Measurements from ENCODE around the gene SMIM3. TPM values are rescaled to one million over a fixed set of nuclear protein-coding genes. Genes with fewer than 3 reads are reported as not detected.

The SMIM3 gene
- total and polyA plus RNA-seq, 2 of the 13 experiments (the other 11 are each of a cell fraction or from before 2014, with no cell fraction given), result 11.6 to 96.7 TPM

- TF ChIP-seq, protein P1, sequence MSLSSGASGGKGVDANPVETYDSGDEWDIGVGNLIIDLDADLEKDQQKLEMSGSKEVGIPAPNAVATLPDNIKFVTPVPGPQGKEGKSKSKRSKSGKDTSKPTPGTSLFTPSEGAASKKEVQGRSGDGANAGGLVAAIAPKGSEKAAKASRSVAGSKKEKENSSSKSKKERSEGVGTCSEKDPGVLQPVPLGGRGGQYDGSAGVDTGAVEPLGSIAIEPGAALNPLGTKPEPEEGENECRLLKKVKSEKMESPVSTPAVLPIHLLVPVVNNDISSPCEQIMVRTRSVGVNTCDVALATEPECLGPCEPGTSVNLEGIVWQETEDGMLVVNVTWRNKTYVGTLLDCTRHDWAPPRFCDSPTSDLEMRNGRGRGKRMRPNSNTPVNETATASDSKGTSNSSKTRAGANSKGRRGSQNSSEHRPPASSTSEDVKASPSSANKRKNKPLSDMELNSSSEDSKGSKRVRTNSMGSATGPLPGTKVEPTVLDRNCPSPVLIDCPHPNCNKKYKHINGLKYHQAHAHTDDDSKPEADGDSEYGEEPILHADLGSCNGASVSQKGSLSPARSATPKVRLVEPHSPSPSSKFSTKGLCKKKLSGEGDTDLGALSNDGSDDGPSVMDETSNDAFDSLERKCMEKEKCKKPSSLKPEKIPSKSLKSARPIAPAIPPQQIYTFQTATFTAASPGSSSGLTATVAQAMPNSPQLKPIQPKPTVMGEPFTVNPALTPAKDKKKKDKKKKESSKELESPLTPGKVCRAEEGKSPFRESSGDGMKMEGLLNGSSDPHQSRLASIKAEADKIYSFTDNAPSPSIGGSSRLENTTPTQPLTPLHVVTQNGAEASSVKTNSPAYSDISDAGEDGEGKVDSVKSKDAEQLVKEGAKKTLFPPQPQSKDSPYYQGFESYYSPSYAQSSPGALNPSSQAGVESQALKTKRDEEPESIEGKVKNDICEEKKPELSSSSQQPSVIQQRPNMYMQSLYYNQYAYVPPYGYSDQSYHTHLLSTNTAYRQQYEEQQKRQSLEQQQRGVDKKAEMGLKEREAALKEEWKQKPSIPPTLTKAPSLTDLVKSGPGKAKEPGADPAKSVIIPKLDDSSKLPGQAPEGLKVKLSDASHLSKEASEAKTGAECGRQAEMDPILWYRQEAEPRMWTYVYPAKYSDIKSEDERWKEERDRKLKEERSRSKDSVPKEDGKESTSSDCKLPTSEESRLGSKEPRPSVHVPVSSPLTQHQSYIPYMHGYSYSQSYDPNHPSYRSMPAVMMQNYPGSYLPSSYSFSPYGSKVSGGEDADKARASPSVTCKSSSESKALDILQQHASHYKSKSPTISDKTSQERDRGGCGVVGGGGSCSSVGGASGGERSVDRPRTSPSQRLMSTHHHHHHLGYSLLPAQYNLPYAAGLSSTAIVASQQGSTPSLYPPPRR (CRISPR knock-in tag; IDR thresholded peaks at IDR 0.05; ENCODE audit: borderline replicate concordance), result peak; percentile 37; the same call in 1 of the 2 replicates
- TF ChIP-seq ZNF768 (CRISPR knock-in tag; IDR thresholded peaks at IDR 0.05), result peak; percentile 39; the same call in 1 of the 2 replicates
- TF ChIP-seq NFIB (CRISPR knock-in tag; IDR thresholded peaks at IDR 0.05; ENCODE audit: borderline replicate concordance), result no peak
- TF ChIP-seq GTF3A (CRISPR knock-in tag; conservative IDR thresholded peaks at IDR 0.05), result no peak
- TF ChIP-seq SMARCE1 (IDR thresholded peaks at IDR 0.05; ENCODE audit: borderline replicate concordance), result no peak
- no peak for TF ChIP-seq ZNF276 (CRISPR knock-in tag; IDR thresholded peaks at IDR 0.05; ENCODE audit: low read depth)
- TF ChIP-seq ATF4 (CRISPR knock-in tag; IDR thresholded peaks at IDR 0.05), result no peak
- TF ChIP-seq ISL2 (CRISPR knock-in tag; IDR thresholded peaks at IDR 0.05), result 0 out of 2 replicates have a peak, but pooled peaks have one; percentile 24
- TF ChIP-seq ZXDC (CRISPR knock-in tag; IDR thresholded peaks at IDR 0.05), result no peak
- TF ChIP-seq FOXJ3 (CRISPR knock-in tag; IDR thresholded peaks at IDR 0.05; ENCODE audit: borderline replicate concordance), result 0 out of 2 replicates have a peak, but pooled peaks have one; percentile 34
- TF ChIP-seq ZNF547 (CRISPR knock-in tag; IDR thresholded peaks at IDR 0.05), result peak; percentile 25; the same call in 1 of the 2 replicates
- TF ChIP-seq ZNF776 (CRISPR knock-in tag; IDR thresholded peaks at IDR 0.05), result no peak
- TF ChIP-seq NONO (IDR thresholded peaks at IDR 0.05), result no peak
- 0 out of 2 replicates have a peak, but pooled peaks have one; percentile 37 for TF ChIP-seq NONO (CRISPR knock-in tag; conservative IDR thresholded peaks at IDR 0.05)
- TF ChIP-seq IRF9 (CRISPR knock-in tag; IDR thresholded peaks at IDR 0.05; ENCODE audit: borderline replicate concordance), result 0 out of 2 replicates have a peak, but pooled peaks have one; percentile 70
- TF ChIP-seq CBFB (CRISPR knock-in tag; IDR thresholded peaks at IDR 0.05), result no peak
Measured at GRCh38 chr5:150781706-150782614, 3.4 kb downstream of the SMIM3 start (continued).

All from HepG2 (cell line).